Activated CD4-positive, alpha-beta T cell treated with anti-CD3 and anti-CD28 coated beads for 1 hour (primary cell): Measurements from ENCODE around the gene KRTAP12-4.
"Not testable (repeated sequence)": the region's sequence is repeated elsewhere in the genome, so short reads cannot be mapped to it uniquely, and the experiment has no call there.

Source experiments
- DNase-seq: peaks from one replicate; pipeline ENCODE4 v3.0.0-alpha.2; 2020

The KRTAP12-4 gene

DNA sequence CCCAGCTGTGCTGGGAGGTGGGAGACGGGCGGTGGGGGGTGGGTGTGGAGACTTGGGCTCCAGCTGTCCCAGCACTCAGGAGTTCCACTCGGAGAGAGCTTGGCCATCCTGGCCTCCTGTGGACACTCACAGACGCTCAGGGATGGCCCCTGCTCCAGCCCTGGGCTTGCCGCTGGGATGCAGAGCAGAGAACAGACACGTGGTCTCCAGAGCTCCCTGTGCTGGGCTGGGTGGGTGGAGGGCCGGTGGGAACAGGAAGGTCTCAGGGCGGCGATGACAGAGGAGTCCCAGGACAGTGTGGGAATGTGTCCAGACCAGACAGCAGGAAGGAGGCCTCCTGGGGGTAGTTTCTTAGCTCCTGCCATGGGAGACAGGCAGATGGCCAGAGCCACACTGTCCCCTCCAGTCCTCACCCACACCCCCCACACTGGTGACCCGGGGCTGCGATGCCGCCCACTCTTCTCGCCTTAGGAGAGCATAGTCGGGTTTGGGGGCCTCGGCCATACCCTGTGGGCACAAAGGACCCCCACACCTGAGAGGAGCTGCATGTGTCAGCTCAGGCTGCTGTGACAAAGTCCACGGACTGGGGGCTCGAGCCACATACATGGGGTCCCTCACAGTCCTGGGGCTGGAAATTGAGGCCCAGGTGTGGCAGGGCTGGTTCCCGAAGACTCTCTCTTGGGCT lies 25.6 kb downstream of the KRTAP12-4 start:
- DNase-seq = no peak

DNA sequence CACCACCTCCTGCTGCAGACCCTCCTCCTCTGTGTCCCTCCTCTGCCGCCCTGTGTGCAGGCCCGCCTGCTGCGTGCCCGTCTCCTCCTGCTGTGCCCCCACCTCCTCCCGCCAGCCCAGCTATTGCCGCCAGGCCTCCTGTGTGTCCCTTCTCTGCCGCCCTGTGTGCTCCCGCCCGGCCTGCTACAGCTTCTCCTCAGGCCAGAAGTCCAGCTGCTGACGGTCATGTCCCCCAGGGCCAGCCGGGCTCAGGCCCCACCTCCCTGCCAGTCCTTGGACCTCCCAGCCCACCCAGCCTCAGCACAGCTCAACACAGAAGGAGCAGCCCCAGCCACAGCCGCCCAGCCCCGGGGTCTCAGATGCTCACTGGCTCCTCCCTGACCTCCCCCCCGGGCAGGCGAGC lies 26.6 kb downstream of the KRTAP12-4 start:
- DNase-seq = not testable (repeated sequence)

DNA sequence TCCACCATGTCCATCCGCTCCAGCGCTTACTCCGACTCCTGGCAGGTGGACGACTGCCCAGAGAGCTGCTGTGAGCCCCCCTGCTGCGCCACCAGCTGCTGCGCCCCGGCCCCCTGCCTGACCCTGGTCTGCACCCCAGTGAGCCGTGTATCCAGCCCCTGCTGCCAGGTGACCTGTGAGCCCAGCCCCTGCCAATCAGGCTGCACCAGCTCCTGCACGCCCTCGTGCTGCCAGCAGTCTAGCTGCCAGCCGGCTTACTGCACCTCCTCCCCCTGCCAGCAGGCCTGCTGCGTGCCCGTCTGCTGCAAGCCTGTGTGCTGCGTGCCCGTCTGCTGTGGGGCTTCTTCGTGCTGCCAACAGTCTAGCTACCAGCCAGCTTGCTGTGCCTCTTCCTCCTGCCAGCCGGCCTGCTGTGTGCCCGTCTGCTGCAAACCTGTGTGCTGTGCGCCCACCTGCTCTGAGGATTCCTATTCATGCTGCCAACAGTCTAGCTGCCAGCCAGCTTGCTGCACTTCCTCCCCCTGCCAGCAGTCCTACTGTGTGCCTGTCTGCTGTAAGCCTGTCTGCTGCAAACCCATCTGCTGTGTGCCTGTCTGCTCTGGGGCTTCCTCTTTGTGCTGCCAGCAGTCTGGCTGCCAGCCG lies 27.2 kb downstream of the KRTAP12-4 start:
- DNase-seq = not testable (repeated sequence)

DNA sequence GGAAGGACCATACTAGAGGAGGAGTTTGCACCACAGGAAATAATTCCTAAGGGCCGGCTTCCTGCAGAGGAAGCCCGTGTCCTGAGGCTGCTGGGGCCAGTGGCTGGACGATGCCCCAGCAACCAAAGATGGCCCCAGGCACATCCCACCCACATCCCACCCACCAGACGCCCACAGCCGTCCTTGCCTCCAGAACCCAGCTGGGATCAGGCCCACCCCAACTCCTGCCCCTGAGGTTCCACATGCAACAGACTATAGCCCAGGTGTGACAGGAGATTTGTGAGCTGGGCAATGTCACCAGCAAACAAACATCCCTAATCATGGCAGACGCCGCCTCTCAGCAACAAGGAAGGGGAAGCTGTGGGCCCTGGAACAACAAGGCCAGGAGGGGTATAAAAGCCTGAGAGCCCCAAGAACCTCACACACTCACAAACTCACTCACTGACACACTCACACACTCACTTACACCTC lies 27.8 kb downstream of the KRTAP12-4 start, which contains the start of gene KRTAP10-9:
Gene KRTAP10-9, plus strand, starts transcription at position 421 of the 471 bp plus-strand sequence. CDS start 79 bp downstream, outside the sequence.
- no peak for DNase-seq

DNA sequence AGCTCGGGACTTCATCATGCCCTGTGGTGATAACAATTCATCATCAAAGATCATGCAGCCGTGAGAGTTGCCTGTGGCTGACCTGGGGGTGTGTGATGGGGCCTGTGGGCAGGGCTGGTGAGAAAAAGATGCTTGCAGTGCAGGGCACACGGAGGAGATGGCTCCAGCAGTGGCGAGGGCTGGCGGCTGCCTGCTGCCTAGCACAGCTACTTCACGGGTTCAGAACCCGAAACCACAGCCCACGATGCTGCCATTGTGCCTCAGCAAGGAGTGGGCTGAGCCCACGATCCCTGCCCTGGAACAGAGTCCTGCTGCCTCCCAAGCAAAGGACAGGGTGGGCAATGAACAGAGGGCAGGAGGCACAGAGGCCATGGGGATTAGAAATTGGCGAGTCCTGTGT lies 28.2 kb downstream of the KRTAP12-4 start:
- DNase-seq = no peak

DNA sequence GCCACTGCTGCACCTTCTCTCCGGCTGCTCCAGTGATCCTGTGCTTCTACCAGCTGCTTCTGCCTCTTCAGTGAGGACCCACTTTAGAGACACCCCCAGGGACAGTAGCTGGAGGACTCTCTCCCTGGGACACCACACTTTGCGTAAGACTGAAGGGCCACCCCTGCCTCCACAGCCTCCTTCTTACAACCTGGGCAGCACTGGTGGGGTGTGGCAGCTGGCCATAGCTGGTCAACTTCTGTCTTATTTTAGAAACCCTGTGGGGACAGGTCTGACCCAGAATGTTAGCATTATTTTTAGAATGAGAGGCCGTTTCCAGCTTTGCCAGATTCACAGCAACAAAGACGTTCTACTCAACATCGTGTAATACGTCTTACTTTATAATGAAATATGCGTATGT lies 28.7 kb downstream of the KRTAP12-4 start:
- no peak for DNase-seq

DNA sequence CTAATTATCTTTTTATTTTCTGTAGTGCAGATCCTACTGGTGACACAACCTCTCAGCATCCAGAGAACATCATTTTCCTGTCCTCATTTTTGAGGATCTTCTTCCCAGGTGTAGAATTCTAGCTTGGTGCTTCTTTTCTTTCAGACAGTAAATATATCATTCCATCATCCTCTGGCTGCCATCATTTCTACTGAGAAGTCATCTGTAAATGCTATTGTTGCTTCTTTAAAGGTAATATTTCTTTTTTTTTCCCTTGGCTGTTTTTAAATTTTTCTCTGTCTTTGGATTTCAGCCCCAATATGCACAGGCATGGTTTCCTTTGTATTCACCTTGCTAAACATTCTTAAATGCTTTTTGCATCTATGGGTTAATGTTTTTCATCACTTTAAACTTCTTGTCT lies 30.9 kb downstream of the KRTAP12-4 start:
- DNase-seq = no peak

DNA sequence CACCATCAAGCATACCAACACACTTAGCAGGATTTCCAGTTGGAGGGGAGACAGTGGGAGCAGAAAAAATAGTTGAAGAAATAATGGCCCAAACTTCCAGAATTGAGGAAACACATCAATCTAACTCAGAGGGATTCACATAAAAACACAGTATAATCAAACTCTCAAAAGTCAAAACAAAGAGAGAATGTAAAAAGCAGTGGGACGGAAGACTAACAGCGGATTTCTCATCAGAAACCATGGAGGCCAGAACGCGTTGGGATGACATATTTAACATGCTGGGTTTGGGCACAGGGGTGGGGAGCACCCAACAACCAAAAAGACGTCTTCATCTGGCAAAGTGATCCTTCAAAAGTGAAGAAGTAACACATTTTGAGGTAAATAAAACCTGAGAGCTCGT lies 34.6 kb downstream of the KRTAP12-4 start:
- DNase-seq = no peak

DNA sequence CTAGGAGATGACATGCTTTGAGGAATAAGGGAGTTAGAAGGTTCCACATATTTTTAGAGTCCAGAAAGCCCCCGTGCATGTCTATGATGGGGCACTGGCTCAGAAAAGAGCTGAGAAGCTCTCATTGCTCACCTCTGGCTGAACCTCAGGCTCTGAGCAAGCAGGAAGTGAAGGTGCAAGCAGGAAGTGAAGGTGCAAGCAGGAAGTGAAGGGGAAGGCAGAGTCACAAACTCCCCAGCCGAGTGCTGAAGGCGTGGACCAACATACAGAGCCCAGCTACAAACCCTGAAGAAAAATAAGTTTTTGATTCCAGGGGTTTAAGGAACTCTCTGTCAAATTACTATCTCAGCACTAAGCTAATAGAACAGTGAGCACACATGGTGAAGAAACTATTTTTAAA lies 35.5 kb downstream of the KRTAP12-4 start:
- DNase-seq = peak; percentile 45

DNA sequence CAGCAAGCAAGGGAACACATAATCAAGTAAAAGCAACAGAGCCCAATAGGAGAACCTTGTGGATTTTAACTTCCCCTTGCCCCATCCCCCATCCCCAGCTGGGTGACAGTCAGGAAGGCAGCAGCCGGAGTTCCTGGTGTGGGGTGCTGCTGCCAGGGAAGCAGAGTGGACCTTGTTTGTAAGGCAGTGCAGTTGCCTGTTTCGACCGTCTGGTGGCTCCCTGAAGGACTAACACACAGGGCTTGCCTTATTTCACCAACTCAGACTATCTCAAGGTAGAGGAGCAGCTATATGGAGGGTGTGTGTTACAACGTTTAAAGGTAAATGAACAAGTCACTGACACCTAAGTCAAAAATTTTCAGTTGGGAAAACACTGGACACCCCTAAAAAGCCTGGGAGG lies 36.0 kb downstream of the KRTAP12-4 start:
- DNase-seq = no peak

DNA sequence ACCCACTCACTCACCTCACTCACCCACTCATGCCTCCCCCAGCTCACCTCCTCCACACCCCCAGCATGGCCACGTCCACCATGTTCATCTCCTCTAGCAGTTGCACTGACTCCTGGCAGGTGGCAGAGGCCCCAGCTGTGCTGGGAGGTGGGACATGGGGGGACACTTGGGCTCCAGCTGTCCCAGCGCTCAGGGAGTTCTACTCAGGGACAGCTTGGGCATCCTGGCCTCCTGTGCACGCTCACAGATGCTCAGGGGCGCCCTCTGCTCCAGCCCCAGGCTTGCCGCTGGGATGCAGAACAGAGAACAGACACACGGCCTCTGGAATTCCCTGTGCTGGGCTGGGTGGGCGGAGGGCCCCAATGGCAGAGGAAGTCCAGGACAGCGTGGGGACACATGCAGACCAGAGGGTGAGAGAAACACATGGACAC lies 37.4 kb downstream of the KRTAP12-4 start:
- DNase-seq = no peak

DNA sequence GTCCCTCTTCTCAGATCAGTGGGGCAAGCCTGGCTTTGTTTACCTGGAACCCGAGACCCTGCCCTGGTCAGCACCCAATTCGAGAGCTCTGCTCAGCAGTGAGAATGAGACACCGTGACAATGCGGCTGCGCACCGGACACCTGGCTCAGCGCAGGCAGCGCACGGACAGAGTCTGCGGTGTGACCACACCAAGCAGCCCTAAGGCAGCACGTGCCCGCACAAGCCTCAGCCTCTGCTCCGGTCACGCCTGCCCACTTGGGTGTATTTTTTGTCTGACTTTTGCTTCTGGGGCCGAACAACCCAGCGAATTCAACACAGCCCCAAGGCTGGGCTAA lies 37.9 kb downstream of the KRTAP12-4 start:
- DNase-seq = no peak

DNA sequence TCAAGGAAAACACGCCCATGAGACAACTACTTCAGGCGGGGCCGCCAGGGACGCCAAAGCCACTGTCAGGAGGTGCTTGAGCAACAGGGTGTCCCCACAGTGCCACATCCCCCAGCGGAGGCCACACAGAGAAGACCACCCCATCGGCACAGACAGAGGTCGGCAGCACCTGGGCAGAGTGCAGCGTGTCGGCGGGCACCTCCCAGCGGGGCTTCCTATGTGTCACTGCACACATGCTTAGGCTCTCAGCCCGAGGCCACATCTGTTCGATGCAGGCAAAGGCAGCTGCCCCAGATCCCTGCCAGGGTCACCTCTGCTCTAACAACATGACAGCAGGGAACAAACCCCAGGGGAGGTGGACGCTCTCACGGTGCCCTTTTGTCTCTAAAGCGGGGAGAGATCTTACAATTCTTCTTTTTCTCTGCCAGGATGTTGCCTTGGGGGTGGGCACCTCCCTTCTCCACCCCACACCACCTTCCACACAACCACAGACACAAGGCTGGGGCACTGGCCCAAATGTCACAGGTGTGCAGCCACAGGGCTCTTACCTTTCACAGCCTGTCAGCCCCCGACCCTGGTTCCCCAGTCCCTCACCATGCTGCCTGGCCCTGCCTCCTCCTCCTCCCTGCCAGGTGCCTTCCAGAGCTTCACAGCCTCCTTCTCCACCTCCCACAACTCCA lies 38.4 kb downstream of the KRTAP12-4 start:
- DNase-seq = no peak

DNA sequence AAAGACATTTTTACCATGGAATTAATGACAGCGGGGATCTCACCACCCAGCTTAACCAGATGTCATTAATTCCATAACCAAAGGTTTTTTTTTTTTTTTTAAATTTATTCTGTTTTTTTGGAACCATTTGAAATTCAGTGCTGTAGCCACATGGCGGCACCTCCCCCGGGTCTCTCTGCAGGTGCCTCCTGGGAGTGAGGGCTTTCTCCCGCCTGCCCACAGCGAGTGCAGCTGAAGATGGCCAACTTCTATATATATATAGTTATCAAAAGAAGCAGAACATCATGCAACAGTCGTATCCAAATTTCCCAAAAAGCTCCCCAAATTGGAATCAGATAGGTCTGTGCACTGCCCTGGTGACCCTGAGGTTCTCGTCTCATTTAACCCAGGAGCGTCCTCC lies 39.0 kb downstream of the KRTAP12-4 start:
- no peak for DNase-seq

DNA sequence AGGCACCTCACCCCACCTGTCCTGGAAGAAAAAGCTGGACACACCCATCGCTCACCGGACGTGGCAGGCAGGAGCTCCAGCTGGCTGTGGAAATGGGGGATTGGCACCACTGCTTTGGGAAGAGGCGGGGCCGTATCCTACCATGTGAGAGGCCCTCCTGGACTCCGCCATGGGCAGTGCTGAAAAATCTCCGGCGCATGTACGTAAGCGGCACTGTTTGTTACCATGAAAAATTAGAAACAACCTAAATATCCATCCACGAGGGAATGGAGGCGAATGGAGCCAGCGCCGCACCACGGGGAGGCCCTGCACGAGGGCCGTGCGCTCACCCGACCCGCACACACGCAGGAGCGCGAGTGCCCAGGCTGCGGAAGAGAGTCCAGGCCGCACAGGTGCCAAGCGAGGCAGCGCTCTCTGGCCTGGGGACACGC lies 39.5 kb downstream of the KRTAP12-4 start:
- DNase-seq = no peak

DNA sequence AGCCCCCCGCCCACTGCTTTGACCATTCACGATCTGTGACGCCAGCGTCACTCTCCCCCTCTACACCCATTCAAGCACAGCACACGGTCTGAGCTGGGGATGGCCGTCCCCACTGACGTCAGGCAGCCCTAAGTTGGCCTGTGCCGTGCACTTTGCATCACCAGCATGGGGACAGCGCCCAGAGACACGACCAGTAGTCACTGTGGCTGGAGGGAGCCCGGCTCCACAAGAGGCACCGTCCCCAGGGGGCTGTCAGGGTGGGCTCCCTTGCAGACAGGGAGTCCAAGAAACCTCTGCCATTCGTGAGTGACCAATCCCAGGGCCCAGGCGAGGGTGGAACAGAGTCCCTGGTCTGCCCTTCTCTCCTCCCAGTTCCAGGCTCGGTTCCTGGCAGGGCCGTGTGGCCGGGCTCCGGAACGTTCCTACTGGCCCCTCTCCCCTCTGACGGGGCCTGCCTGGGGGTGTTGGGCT lies 40.3 kb downstream of the KRTAP12-4 start:
- DNase-seq = no peak

DNA sequence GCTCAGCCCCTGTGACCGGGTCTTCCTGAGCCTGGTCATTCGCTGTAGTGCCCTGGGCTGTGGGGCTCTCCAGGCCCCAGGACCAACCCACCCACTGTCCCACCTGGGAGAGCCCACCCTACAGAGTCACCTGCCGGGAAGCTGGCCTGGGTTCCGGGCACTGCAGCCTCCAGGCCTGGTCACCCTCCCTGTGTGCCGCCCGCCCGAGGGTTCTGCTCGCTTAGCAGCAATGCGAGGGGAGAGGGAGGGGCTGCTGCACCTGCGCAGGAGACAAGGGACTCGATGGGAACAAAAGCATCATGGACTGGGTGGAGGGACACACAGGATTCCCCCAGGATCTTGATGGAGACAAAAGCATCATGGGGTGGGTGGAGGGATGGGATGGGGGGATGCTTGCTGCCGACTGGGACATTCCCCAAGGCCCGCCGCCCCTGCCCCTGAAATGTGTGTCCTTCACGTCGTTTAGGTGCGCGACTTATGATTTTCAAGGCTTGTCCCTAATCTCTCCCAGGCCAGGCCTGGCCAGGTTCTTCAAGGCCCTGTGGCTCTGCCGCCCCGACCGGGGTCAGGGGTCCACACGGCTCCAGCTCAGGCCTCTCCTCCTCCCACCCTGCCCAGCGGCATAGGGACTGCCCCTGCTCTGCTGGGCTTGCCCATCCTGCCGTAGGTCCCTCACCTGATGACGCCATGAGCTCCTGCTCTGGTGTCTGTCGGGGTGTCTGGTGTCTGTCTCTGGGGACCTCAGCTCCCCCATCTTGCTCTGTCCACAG lies 40.9 kb downstream of the KRTAP12-4 start:
- no peak for DNase-seq

DNA sequence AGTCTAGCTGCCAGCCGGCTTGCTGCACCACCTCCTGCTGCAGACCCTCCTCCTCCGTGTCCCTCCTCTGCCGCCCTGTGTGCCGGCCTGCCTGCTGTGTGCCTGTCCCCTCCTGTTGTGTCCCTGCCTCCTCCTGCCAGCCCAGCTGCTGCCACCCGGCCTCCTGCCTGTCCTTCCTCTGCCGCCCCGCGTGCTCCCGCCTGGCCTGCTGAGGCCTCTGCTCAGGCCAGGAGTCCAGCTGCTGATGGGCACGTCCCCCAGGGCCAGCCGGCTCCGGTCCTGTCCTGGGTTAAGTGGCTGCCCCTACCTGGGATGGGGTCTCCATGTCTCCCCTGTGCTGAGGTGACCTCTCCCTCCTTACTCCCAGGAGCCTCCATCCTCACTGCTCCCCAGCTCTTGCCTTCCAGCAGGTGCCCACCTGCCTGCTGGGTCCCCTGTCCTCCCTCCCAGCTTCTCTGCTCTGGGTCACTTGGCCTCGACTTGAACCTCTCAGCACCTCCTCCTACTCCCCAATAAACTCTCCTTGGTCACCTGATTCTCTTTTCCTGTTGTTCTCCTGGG lies 41.7 kb downstream of the KRTAP12-4 start:
- no peak for DNase-seq

DNA sequence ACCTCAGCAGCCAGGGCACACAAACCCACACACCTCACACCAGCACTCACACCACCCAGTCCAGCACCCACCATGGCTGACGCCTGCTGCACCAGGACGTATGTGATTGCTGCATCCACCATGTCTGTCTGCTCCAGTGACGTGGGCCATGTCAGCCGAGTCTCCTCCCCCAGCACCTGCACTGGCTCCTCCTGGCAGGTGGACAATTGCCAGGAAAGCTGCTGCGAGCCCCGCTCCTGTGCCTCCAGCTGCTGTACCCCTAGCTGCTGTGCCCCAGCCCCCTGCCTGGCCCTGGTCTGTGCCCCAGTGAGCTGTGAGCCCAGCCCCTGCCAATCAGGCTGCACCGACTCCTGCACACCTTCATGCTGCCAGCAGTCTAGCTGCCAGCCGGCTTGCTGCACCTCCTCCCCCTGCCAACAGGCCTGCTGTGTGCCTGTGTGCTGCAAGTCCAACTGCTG lies 42.4 kb downstream of the KRTAP12-4 start, which contains the start of gene KRTAP10-8:
Gene KRTAP10-8, plus strand, starts transcription at position 51 of the 458 bp plus-strand sequence. Its CDS starts 22 bp downstream, at position 73.
- no peak for DNase-seq

DNA sequence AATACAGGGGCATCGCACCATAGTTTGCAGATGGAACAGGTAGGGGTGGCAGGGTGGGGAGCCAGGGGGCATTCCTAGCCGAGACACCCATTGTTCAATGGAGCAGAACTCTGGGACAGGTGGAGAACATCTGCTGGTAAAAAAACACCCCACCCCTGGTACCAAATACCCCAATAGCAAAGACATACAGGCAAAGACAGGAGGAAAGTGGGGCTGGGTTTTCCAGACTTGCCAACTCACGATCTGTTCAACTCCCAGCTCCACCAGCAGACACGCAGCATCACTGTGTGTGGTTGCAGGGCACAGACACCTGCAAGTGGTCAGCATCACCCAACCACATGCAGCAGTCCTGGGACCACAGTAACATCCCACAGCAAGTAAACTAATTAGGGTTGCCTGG lies 42.9 kb downstream of the KRTAP12-4 start:
- DNase-seq = no peak

DNA sequence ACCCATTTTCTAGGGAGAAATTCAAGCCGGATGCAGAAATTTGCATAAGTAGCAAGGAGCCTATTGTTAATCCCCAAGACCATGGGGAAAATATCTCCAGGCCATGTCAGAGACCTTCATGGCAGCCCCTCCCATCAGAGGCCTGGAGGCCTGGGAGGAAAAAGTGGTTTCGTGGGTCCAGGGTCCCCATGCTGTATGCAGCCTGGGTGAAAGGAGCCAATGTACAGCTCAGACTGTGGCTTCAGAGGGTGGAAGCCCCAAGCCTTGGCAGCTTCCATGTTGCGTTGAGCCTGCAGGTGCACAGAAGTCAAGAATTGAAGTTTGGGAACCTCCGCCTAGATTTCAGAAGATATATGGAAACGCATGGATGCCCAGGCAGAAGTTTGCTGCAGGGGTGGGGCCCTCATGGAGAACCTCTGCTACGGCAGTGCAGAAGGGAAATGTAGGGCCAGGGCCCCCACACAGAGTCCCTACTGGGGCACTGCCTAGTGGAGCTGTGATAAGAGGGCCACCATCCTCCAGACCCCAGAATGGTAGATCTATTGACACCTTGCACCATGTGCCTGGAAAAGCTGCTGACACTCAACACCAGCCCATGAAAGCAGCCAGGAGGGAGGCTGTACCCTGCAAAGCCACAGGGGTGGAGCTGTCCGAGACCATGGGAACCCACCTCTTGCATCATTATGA lies 44.2 kb downstream of the KRTAP12-4 start:
- DNase-seq = not testable (repeated sequence)

DNA sequence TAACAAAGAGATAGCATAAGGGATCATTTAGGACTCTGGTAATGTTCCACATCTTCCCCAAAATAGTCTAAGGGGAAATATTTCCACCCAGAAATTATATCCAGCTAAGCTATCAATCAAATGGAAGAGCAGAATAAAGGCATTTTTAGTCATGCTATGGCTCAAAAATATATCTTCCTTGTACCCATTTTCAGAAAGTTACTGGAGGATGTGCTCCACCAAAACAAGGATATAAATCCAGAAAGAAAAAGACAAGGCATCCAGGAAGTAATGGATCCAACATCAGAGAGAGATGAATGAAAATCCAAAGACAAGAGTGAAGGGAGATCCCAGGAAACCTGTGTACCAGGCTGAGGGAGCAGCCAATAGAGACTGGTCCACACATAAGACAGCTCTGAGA lies 45.3 kb downstream of the KRTAP12-4 start:
- no peak for DNase-seq
